ENCODE data around the gene DENND6B. TPM values are rescaled to one million over a fixed set of nuclear protein-coding genes. Genes with fewer than 3 reads are reported as not detected.

DENND6B gene
- total and polyA plus RNA-seq, 2 of the 13 experiments (the other 11 are each of a cell fraction or from before 2014, with no cell fraction given), result 0.95 to 3.8 TPM

GRCh38 chr22:50326225-50326955 lies 422 bp downstream of the DENND6B start:
- Histone ChIP-seq H3K79me2 (ENCODE audit: insufficient read depth, low read length) (no peaks in the 10 kb centered on the region), H3K4me2 (ENCODE audit: low read depth, low read length) (peak overlapping the region; percentile 98), H3K36me3 (replicated peaks in 1 of 2; ENCODE audit: control insufficient read depth in 1 of 2, insufficient read depth in 2 of 2, low read length in 2 of 2) (no peaks in the 10 kb centered on the region), H3K27me3 (ENCODE audit: control insufficient read depth in 1 of 2, insufficient read depth in 2 of 2, low read length in 2 of 2) (no peaks in the 10 kb centered on the region; a peak in 1 of 5 replicates), H4K20me1 (ENCODE audit: insufficient read depth, low read length) (no peaks in the 10 kb centered on the region), H3K9ac (ENCODE audit: insufficient read depth, low read depth, low read length) (peak overlapping the region; percentile 63), H3K27ac (ENCODE audit: extremely low read length, insufficient read depth, low read length) (no peak overlapping the region), H3K4me3 (replicated peaks in 1 of 3; ENCODE audit: insufficient read depth in 1 of 3, low read depth in 2 of 3, low read length in 3 of 3) (peak overlapping the region; percentile 65 to 83 (median 81); a peak in 5 of 6 replicates), H3K4me1 (ENCODE audit: insufficient read depth, low read length) (peaks cover 69% of the 10 kb centered on the region), H3K9me3 (ENCODE audit: low read length) (no peaks in the 10 kb centered on the region), H2AFZ (ENCODE audit: low read length) (no peak overlapping the region)
- DNase-seq (ENCODE audit: low spot score), result no peak
- CTCF ChIA-PET (ENCODE audit: low intra/inter-chr PET ratio, low total read pairs), result interaction anchor here (1.0 to 4.7 kb wide), 8 partner anchors 15 to 74 kb away, joined by 3 to 133 read pairs (median 7); partner anchors contain the start of gene PPP6R2
- WGBS (ENCODE audit: low lambda C conversion rate), result 37% methylated on average over 15 of the region's 56 CpGs
- ATAC-seq, result peak; percentile 24; the same call in 1 of the 3 replicates
- BruUV-seq (replicated peaks), result no TSS peak
- intact Hi-C loops (cut with micrococcal nuclease; ENCODE audit: unreplicated experiment) (loop anchor here (5.0 kb wide), 1 partner anchor 34 kb away; no protein-coding TSS in a partner anchor), in situ Hi-C loops (cut with HindIII; ENCODE audit: extremely low pct_ligation_motif_present, low pct_unique_long_range_greater_than_20kb) (loop anchor here (5.0 kb wide), 1 partner anchor 49 kb away; no protein-coding TSS in a partner anchor)
- FAIRE-seq, result no peak
- POLR2A ChIA-PET, result interaction anchor here (0.5 to 6.3 kb wide), 8 partner anchors 15 to 199 kb away, joined by 3 to 38 read pairs (median 4); partner anchors contain the start of genes HDAC10 and SCO2
- TF ChIP-seq RAD51 (IDR thresholded peaks at IDR 0.05; ENCODE audit: borderline replicate concordance) (no peak), FOXP1 (IDR thresholded peaks at IDR 0.05) (no peak), FOXP1 (CRISPR knock-in tag; IDR thresholded peaks at IDR 0.05) (no peak), SRY (CRISPR knock-in tag; IDR thresholded peaks at IDR 0.05) (0 out of 2 replicates have a peak, but pooled peaks have one; percentile 16), SMYD3 (CRISPR knock-in tag; IDR thresholded peaks at IDR 0.05) (no peak), HNRNPH1 (optimal IDR thresholded peaks at IDR 0.05; ENCODE audit: low read depth, low read length) (no peak), TARDBP (CRISPR knock-in tag; IDR thresholded peaks at IDR 0.05) (0 out of 2 replicates have a peak, but pooled peaks have one; percentile 14), HDAC2 (CRISPR knock-in tag; IDR thresholded peaks at IDR 0.05) (no peak), LRRFIP1 (CRISPR knock-in tag; conservative IDR thresholded peaks at IDR 0.05) (no peak), HES4 (CRISPR knock-in tag; IDR thresholded peaks at IDR 0.05; ENCODE audit: borderline replicate concordance) (0 out of 2 replicates have a peak, but pooled peaks have one; percentile 1), ZNF138 (CRISPR knock-in tag; IDR thresholded peaks at IDR 0.05; ENCODE audit: low read depth) (no peak), ZNF343 (CRISPR knock-in tag; IDR thresholded peaks at IDR 0.05) (0 out of 2 replicates have a peak, but pooled peaks have one; percentile 7), PAXIP1 (CRISPR knock-in tag; conservative IDR thresholded peaks at IDR 0.05) (no peak), BRF2 (CRISPR knock-in tag; IDR thresholded peaks at IDR 0.05) (0 out of 2 replicates have a peak, but pooled peaks have one; percentile 48), NCOR1 (IDR thresholded peaks at IDR 0.05; ENCODE audit: borderline replicate concordance, low read length) (no peak), POGZ (CRISPR knock-in tag; IDR thresholded peaks at IDR 0.05) (no peak)

Measured in HepG2 (cell line).